ENCODE measurements around the gene F10. TPM values are rescaled to one million over a fixed set of nuclear protein-coding genes. Genes with fewer than 3 reads are reported as not detected.
"Not testable (repeated sequence)": the region's sequence is repeated elsewhere in the genome, so short reads cannot be mapped to it uniquely, and the experiment has no call there.

F10 gene
- total RNA-seq, 1 experiment from 2014 or later, result not detected

DNA sequence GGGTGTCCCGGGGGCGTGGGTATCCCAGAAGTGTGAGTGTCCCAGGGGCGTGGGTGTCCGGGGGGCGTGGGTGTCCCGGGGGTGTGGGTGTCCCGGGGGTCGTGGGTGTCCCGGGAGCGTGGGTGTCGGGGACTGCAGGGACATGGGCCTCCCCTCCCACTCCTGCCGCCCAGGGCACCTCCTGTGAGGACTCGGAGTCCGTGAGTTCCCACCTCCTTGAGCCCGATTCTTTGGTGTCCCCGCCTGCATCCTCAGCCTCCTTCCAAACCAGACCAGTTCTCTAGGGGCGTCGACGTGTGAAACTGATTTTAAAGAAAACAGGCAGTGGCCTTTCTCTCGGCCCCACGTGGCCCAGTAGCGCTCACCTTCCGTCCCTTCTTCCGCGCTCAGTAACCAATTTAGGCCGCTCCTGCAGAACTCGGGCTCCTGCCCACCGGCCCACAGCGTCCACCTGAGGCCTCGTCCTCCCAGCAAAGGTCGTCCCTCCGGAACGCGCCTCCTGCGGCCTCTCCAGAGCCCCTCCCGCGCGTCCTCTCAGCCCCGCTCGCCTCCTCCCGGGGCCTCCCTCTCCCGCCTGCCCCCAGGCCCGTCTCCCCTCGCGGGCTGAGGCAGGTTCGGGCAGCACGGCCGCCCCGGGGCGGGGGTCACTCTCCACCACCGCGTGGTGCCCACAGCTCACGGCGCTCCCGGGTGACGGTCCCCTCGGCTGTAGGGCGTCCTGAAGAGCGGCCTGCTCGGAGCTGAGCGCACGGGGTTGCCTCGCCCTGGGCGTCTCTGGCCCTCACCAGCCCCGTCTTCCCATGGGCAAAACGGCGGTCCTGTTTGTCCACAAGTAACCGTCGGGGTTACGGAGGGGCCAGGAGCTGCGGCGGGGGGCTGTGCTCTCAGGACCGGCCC, 13.2 kb upstream of the F10 start:
- Mint-ChIP-seq H3K27me3 (ENCODE audit: insufficient read depth, unreplicated experiment) (no peaks in the 10 kb centered on the region), H3K9me3 (ENCODE audit: unreplicated experiment) (no peaks in the 10 kb centered on the region), H3K4me3 (ENCODE audit: unreplicated experiment) (no peak overlapping the region), H3K36me3 (ENCODE audit: insufficient read depth, unreplicated experiment) (no peaks in the 10 kb centered on the region), H3K27ac (ENCODE audit: low read depth, unreplicated experiment) (no peak overlapping the region), H3K4me1 (ENCODE audit: insufficient read depth, unreplicated experiment) (no peaks in the 10 kb centered on the region)
- CTCF ChIA-PET, result interaction anchor here (0.8 kb wide), 1 partner anchor 105 kb away, joined by 4 read pairs; no protein-coding TSS in a partner anchor
- no TSS peak for BruUV-seq (replicated peaks)
- TF ChIP-seq CTCF (IDR thresholded peaks at IDR 0.05; ENCODE audit: unreplicated experiment), result no peak
- DNase-seq (ENCODE audit: unreplicated experiment), result no peak
- intact Hi-C loops (cut with micrococcal nuclease), result no loop called here
- POLR2A ChIA-PET, result no interaction called here

- intact Hi-C loops (cut with micrococcal nuclease), result no loop called here
- H3K27me3 Mint-ChIP-seq (ENCODE audit: insufficient read depth, unreplicated experiment), result no peaks in the 10 kb centered on the region
- DNase-seq (ENCODE audit: unreplicated experiment), result no peak
- no peak overlapping the region for H3K27ac Mint-ChIP-seq (ENCODE audit: low read depth, unreplicated experiment)
- H3K9me3 Mint-ChIP-seq (ENCODE audit: unreplicated experiment), result no peaks in the 10 kb centered on the region
- ChIA-PET POLR2A (no interaction called here), CTCF (interaction anchor here (0.8 kb wide), 1 partner anchor 106 kb away, joined by 4 read pairs; no protein-coding TSS in a partner anchor)
- no peaks in the 10 kb centered on the region for H3K4me1 Mint-ChIP-seq (ENCODE audit: insufficient read depth, unreplicated experiment)
- TF ChIP-seq CTCF (IDR thresholded peaks at IDR 0.05; ENCODE audit: unreplicated experiment), result no peak
- H3K36me3 Mint-ChIP-seq (ENCODE audit: insufficient read depth, unreplicated experiment), result no peaks in the 10 kb centered on the region
- BruUV-seq (replicated peaks), result no TSS peak
- no peak overlapping the region for H3K4me3 Mint-ChIP-seq (ENCODE audit: unreplicated experiment)
These were observed 12.3 kb upstream of the F10 start for GRCh38 chr13:113110048-113110851.

- BruUV-seq (replicated peaks), result no TSS peak
These were observed 11.7 kb upstream of the F10 start for GRCh38 chr13:113110852-113111315.

GRCh38 chr13:113111821-113112220, 10.8 kb upstream of the F10 start:
- POLR2A ChIA-PET; DNase-seq (ENCODE audit: unreplicated experiment); H3K27me3 Mint-ChIP-seq (ENCODE audit: insufficient read depth, unreplicated experiment): not testable (repeated sequence)

More at GRCh38 chr13:113110852-113111315, 11.7 kb upstream of the F10 start:
- no peak overlapping the region for H3K27ac Mint-ChIP-seq (ENCODE audit: low read depth, unreplicated experiment)
- DNase-seq (ENCODE audit: unreplicated experiment), result no peak
- intact Hi-C loops (cut with micrococcal nuclease), result no loop called here
- ChIA-PET CTCF (no interaction called here), POLR2A (no interaction called here)
- no peak for TF ChIP-seq CTCF (IDR thresholded peaks at IDR 0.05; ENCODE audit: unreplicated experiment)
- H3K4me3 Mint-ChIP-seq (ENCODE audit: unreplicated experiment), result no peak overlapping the region
- H3K4me1 Mint-ChIP-seq (ENCODE audit: insufficient read depth, unreplicated experiment), result no peaks in the 10 kb centered on the region
- no peaks in the 10 kb centered on the region for H3K36me3 Mint-ChIP-seq (ENCODE audit: insufficient read depth, unreplicated experiment)
- no peaks in the 10 kb centered on the region for H3K9me3 Mint-ChIP-seq (ENCODE audit: unreplicated experiment)
- H3K27me3 Mint-ChIP-seq (ENCODE audit: insufficient read depth, unreplicated experiment), result no peaks in the 10 kb centered on the region

DNA sequence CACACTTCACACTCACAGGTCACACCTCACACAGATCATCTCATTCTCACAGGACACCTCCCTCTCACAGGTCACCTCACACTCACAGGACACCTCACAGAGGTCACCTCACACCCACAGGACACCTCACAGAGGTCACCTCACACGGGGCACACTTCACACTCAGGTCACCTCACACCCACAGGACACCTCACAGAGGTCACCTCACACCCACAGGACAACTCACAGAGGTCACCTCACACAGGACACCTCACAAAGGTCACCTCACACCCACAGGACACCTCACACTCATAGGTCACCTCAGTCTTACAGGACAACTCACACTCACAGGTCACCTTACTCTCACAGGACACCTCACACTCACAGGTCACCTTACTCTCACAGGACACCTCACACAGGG, 10.1 kb upstream of the F10 start:
- H3K36me3 Mint-ChIP-seq (ENCODE audit: insufficient read depth, unreplicated experiment); BruUV-seq (replicated peaks); DNase-seq (ENCODE audit: unreplicated experiment); H3K4me1 Mint-ChIP-seq (ENCODE audit: insufficient read depth, unreplicated experiment); POLR2A ChIA-PET; intact Hi-C loops (cut with micrococcal nuclease); H3K9me3 Mint-ChIP-seq (ENCODE audit: unreplicated experiment); H3K4me3 Mint-ChIP-seq (ENCODE audit: unreplicated experiment); H3K27ac Mint-ChIP-seq (ENCODE audit: low read depth, unreplicated experiment); H3K27me3 Mint-ChIP-seq (ENCODE audit: insufficient read depth, unreplicated experiment); CTCF ChIA-PET: not testable (repeated sequence)

More at GRCh38 chr13:113111821-113112220, 10.8 kb upstream of the F10 start:
- BruUV-seq (replicated peaks); CTCF ChIA-PET; H3K9me3 Mint-ChIP-seq (ENCODE audit: unreplicated experiment); H3K4me1 Mint-ChIP-seq (ENCODE audit: insufficient read depth, unreplicated experiment); H3K4me3 Mint-ChIP-seq (ENCODE audit: unreplicated experiment); H3K36me3 Mint-ChIP-seq (ENCODE audit: insufficient read depth, unreplicated experiment); H3K27ac Mint-ChIP-seq (ENCODE audit: low read depth, unreplicated experiment); intact Hi-C loops (cut with micrococcal nuclease): not testable (repeated sequence)
